Limb (tissue), 2 donors: Measurements from ENCODE around the gene TIMM22.
"Not testable (repeated sequence)": the region's sequence is repeated elsewhere in the genome, so short reads cannot be mapped to it uniquely, and the experiment has no call there.

Experiments
- DNase-seq, 2 donors: peaks; one replicate each; pipeline ENCODE4 v3.0.0-alpha.2; 2016; ENCODE audit errors: extremely low spot score in 2 of 2

Gene TIMM22

DNA sequence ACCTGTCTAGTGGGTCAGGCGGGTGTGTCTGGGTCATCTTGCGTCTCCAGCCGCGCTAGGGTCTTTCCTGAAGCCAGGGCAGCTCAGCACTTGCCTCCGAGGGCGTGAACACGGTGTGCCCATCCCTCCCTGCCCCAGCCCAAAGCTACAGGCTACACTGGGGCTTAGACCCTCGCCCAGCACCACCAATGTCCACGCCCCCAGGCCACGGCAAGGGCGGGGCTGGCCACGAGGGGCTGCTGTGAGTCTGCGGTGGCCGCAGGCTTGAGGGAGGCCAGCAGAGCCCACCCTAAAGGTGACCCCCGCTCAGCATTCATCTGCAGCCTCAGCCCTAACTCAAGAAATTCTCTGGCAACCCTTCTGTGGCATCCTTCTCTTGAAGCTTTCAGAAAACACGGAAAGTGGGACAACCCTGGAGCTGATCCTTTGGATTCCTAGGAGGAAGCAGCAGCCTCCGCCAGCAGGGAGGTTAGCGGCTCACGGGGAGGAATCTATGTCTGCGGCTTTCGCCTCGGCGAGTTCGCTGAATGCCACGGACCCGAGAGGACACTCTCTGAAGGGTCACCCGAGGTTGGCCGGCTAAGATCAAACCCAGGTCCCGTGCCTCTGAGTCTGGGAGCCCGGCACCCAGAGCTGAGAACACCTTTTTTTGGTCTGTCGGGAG, 41.7 kb downstream of the TIMM22 start:
- no peak for DNase-seq

DNA sequence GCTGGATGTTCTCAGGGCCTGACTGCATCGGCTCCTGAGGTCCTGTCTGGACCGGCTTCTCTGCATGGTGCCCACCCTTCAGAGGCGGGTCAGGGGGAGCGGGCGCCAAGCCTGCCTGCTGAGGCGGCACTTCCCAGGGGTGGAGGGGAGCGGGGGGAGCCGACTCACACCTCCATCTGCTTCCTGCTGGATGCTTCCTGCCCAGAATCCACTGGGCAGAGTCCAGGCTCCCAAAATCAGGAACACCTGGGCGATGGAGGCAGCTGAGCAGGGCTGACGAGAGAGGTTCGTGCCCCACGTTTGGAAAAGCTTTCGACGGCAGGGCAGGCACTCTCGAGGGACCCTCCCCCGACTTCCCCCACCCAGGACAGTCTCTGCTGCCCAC, 42.2 kb downstream of the TIMM22 start:
- no peak for DNase-seq

DNA sequence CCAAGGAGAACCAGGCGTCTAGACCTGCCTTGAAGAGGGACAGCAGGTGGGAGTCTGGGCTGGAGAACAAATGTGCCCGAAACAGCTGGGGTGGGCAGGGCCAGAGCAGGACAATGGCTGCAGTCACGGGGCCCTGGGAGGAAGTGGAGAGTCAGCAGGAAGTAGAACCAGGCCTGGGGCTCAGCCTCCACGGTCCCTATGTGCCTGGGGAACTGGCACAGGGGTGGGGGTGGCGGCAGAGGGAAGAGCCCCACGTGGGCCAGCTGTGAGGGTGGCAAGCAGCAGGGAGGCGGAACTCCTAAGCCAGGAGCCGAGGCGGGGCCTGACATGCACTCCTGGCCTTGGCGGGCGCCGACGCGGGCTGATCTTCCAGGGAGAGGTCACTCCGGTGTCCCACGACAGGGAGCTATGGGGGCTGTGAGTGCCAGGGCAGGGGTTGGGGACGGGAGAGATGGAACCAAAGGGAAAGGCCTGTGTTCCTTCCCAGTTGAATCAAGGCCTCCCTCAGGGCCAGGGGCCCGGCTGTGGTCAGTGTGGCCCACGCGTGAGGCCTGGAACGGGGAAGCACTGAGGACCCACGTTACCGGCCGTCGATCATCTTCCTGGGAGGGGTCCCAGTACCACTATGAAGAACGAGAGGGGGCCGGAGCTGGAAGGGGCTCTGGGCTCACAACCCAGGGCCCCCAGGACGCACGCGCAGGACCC, 42.7 kb downstream of the TIMM22 start:
- DNase-seq: peak; percentile 61 to 75

DNA sequence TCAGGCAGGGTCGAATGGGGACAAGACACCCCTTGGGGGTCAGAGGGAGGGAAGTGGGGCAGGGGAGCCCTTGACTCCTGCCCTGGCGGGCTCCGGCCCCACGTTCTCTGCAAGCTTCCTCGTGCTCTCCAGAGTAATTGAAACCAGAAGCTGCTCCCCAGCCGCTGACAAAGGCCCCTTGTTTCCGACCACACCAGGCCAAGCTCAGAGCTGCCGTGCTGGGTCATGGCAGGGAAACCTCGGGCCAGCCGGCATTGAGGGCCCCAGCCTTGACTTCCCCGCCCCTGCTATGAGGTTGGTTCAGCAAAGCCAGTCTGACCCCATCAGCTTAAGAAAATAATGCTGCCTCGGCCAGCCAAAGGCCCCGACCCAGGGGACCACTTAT, 43.3 kb downstream of the TIMM22 start:
- peak in 1 of 2 donors; percentile 60 for DNase-seq

DNA sequence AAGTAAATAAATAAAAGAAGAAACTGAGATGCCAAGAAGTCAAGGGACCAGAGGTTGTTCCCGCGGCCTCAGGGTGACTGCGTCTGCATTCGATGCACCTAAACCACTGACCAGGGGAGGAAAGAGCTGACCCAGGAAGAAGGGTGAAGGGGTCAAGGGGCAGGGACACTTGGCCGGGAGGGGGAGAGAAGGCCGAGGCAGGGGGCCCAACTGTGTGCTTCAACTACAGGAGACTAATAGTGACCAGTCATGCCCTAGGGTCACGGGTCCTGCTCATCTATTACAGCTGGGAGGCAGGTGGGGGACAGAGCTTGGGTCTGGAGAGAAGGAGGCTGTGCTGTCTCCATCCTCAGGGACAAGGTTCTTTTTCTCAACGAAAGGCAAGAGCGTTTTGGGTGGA, 44.8 kb downstream of the TIMM22 start:
- no peak for DNase-seq

DNA sequence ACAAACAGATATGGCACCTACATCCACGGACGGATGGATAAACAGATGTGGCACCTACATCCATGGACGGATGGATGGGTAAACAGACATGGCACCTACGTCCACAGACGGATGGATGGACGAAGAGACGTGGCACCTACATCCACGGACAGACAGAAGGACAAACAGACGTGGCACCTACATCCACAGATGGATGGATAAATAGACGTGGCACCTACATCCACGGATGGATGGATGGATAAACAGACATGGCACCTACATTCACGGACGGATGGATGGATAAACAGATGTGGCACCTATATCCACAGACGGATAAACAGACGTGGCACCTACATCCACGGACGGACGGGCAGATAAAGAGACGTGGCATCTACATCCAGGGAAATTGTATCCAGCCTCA, 45.6 kb downstream of the TIMM22 start:
- no peak for DNase-seq

DNA sequence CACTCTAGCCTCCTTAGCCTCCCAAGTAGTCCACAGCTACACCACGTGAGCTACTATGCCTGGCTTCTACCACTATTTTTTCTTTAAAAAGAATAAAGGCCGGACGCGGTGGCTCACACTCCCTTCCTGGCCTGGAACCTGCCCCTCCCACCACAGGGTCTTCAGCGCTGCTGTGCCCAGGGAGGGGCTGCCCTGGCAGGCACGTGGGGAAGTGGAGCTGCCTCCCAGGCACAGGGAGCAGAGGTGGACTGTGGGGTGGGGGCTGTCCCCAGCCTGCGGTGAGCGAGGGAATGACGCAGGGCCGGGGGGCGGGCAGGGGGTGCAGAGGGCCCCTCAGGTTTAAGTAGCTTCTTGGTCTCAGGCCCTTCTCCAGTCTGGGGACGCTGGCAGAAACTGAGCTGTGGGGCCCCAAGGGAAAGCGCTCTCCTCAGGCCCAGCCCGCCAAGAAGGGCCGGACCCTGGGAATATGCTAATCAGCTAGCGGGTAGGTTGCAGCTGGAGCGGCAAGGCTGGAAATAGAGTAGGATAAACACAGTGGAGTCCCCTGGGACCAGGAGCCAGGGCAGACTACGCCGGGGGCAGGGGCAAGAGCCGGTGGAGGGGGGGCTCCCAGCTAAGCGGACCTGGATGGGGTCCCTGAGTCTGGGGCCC, 46.8 kb downstream of the TIMM22 start:
- DNase-seq: peak; percentile 56 to 68

DNA sequence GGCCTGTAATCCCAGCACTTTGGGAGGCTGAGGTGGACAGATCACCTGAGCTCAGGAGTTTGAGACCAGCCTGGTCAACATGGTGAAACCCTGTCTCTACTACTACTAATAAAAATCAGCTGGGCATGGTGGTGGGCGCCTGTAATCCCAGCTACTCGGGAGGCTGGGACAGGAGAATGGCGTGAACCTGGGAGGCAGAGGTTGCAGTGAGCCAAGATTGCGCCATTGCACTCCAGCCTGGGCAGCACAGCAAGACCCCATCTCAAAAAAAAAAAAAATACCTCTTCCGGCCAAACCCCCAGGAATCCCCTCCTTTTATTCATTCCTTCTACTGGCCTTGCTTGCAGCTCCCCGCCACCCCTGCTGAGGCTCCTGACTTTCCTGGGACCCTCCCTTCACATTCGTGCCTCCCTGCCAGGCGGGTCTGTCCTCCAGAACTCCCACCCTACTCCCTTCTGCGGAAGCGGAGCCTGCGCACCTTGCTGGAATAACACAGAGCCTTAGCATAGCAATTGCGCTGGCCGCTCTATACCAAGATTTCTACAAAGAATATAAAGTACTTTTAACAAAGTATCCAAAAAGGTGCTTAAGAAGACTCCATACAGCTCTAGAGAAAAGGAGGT, 47.6 kb downstream of the TIMM22 start:
- not testable (repeated sequence) for DNase-seq

DNA sequence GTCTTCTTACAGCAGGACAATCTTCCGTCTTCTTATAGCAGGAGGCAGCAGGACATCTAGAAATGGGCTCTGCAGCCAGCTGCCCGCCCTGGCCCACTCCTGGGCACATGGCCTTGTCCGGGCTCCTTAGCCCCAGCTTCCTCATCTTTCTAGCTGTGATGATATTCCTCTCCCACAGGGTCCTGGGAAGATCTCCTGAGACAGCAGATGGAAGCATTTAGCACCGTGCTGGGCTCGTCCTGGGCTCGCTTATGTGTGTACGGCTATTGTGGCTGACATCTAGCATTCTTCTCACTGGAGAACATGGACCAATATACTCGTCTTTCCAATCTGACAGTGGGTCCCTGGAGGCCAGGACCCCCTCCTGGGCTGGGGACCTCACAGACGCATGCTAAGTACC, 48.5 kb downstream of the TIMM22 start:
- DNase-seq: no peak

DNA sequence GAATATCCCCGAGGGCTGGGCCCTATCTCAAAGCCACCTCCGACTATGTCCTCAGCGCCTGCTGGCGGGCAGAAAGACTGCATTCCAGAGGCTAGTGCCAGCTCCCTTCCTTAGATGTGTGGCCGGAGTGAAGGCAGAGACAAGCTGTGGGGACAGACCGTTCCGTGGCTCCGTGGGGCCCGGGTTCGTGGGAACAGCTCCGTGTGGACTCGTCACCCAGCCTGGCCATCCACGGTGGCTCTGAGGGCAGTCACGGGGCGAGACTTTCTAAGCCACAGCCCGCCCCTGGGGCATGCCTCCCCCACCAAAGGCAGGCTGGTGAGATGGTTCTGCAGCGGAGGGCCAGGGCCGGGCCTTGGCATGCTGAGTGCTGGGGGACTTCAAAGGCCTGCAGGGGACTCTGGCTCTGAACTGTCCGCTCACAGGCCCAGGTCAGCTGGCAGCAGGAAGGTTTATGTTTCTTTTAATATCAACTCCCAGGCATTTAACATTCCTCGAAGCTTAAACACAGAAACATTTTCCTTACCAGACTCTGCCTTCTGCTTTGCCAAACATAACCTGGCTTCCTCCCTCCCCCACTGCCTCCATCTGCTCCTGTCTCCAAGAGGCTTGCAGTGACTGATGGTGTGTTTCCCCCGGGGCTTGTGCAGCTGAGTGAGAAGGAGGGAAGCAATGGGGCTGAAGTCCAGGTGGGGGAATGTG, 50.4 kb downstream of the TIMM22 start:
- DNase-seq: peak in 1 of 2 donors; percentile 79

DNA sequence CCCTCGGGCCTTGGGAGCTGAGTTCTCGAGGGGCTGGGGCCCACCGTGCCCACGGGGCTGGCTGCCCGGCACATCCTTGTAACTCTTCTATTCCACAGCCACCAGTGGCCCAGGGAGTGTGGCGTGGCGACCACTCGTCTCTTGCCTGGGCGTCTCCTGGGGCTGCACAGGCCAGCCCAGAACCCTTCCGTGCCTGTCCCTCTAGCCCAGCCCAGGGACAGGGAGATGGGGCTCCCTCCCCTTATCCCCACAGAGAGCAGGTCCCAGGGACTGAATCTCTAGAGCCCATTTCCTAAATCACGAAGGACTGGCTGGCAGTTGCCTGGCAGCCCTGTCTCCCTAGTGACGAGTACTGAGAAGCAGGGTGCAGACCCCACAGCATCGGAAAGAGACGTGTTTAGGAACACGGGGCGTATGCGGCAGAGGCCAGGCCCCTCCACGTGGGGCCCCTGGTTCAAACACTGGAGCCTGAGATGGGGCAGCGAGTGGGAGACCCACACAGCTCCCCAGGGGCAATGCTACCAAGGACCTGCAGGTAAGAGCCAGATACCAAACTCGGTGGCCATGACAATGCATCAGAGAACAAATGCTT, 51.0 kb downstream of the TIMM22 start:
- no peak for DNase-seq

DNA sequence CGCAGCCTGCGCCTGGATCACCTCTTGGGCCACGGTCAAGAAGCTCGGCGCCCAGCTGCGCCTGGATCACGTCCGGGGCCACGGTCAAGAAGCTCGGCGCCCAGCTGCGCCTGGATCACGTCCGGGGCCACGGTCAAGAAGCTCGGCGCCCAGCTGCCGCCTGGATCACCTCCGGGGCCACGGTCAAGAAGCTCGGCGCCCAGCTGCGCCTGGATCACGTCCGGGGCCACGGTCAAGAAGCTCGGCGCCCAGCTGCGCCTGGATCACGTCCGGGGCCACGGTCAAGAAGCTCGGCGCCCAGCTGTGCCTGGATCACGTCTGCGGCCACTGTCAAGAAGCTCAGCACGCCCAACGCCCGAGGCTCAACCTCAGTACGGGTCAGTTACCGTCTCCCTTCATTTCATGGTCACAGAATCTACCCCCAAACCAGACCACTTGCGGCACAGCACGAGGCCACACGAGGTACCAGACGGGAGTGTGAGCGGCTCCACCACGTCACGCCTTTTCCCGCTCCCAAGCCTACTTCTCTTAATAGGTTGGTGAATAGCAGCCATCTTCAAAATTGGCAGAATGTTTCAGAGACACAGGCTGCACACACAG, 51.7 kb downstream of the TIMM22 start:
- not testable (repeated sequence) for DNase-seq

DNA sequence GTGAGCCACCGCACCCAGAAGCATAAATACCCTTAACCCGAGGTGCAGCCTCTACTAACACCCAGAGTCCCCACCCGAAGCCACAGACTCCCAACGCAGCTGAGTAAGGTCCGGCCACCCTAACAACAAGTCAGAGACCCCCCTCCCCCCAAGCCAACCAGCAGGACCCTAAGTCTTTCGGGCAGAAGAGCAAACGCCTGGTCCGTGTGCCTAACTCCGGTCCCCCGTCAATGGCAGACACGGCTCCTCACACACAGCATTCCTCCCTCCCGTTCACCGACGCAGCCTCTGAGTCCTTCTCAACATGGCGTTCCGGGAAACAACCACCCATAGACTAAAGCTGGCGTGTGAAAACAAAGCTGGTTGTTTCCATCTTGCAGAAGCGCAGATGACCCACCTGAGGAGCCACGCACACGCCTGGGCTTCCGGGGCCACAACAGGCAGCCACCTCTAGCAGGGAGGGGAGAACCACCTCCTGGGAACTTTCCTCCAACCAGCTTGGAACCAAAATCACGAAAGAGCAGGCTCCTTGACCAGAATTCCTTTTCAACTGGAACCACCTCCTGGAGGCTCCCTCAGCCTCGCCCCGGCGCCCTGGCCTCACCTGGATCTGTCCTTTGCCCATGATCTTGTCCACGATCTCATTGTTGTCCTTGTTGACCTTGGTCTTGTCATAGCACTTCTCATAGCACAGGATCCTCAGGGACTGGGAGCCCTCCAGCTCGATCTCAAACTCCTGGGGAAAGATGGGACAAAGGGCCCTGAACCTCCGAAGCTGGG, 52.7 kb downstream of the TIMM22 start:
- no peak for DNase-seq

DNA sequence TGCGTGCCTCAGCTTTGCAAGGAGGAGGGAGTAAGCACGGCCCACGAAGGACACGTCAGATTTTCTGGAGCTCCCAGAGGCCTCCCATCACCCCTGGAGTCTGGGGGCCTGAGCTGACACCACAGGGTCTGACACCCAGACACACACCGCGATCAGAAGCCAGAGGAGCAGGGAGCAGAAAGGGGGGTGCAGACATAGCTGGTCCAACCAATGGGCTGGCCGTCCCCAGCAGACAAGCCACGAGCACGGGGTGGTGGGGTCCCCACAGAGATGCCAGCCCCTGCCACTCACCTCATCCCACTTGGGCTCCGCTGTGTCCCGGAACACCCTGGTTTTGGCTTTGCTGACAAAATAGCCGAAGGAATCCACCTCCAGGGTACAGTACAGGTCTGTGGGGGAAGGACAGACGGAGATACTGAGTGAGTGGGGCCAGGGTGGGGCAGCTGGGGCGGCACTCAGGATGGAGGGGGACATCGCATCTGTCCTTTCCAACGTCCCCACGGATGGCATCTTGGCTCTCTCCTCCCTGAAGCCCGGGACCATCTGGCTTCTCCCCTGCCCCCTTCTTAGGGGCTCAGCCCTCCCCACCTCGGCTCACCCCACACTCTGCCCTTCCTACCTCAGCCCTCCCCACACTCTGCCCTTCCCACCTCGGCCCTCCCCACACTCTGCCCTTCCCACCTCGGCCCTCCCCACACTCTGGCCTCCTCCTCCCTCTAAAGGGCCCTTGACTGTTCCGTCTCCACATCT, 53.5 kb downstream of the TIMM22 start:
- no peak for DNase-seq

DNA sequence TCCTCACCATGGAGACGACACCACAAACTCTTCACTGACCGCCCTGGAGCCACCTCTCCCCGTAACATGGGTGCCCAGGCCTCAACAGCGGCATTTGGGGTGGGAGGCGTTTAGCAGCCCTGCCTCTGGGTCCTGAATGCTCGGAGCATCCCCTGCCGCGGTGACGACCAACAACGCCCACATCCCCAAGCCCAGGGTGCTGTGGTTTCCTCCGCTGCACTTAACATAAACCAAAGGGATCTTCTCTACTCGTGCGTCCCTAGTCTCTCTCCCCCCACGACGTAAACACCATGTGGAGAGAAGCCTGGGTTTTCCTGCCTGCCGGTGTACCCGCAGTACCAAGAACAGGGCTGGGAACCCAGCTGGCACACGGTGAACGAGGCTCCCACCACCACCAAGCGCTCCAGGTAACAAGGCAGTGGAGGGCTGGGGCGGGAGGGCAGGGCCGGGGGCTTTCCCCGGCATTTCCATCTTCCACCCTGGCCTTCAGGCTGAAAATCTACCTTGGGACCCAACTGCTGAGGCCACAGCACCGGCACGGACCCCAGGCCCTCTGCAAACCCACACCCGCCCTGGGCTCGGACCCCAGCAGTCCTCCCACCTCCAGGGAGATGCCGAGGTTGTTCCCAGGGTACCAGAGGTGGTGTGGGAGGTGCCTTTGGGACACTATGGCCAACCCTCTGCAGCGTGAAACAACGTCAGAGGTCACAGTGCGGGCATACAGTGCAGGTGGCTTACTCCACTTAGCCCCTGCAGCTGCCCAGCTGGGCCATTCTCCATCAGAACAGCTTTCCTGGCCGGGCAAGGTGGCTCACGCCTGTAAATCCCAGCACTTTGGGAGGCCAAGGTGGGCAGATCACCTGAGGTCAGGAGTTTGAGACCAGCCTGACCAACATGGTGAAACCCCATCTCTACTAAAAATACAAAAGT, 54.3 kb downstream of the TIMM22 start:
- no peak for DNase-seq
